ENCODE measurements around the gene TLNRD1. TPM values are rescaled to one million over a fixed set of nuclear protein-coding genes. Genes with fewer than 3 reads are reported as not detected.

The TLNRD1 gene
- total and polyA plus RNA-seq, 7 donors: 0.65 to 5.1 (median 2.6) TPM

DNA sequence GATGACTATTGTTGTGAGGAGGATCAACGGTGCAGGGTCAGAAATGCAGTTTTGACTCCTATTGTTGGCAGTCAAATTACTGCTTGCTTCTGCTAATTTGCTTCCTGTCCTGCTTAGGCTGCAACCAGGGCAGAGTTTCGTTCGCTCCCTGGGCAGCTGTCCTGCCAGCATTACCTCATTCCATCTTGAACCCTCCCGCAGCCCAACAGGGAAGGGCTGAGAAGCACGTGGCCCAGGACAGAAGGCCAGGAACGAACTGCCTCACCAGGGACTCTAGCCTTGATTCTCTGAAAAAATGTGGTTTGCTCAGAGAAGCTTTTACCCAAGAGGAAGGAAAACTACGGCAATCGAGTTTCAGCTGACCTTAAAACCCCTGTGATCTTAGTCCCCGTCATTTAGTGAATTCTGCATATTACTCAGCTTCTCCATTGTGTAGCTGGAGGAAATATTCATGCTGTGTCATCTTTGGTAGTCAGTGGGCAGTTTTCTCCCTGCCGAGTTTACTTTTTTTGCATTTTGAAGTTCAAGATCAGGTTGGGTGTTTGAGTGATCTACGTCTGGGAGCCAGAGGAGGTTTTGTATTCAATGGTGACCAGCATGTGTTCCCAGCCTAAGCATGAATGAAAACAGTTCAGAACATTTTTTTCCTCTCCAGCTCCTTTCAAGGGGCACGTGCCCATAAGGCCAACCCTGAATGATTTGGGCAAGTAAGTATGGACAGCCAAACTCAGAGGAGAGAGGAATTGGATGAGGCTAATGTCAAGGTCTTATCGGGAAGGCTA is 23.0 kb downstream of the TLNRD1 start:
- peak; percentile 55 to 91 (median 87) for ATAC-seq
- TF ChIP-seq CTCF (IDR thresholded peaks at IDR 0.05): no peak
- peak overlapping the region; percentile 71 for H3K27ac ChIP-seq
- H3K36me3 ChIP-seq (ENCODE audit: insufficient read depth in 1 of 2, low read depth in 1 of 2): no peaks in the 10 kb centered on the region
- WGBS, 3 donors: 21 to 31% (median 22%) methylated on average over 13 of the region's 13 CpGs
- no peak overlapping the region for H3K4me3 ChIP-seq
- intact Hi-C loops (cut with DNase I): no loop called here
- peak; percentile 85 to 90 for DNase-seq
- H3K4me1 ChIP-seq: peaks cover 10% of the 10 kb centered on the region
- no peaks in the 10 kb centered on the region for H3K9me3 ChIP-seq
- H3K27me3 ChIP-seq (ENCODE audit: insufficient read depth in 3 of 3, low read length in 2 of 3): no peaks in the 10 kb centered on the region

DNA sequence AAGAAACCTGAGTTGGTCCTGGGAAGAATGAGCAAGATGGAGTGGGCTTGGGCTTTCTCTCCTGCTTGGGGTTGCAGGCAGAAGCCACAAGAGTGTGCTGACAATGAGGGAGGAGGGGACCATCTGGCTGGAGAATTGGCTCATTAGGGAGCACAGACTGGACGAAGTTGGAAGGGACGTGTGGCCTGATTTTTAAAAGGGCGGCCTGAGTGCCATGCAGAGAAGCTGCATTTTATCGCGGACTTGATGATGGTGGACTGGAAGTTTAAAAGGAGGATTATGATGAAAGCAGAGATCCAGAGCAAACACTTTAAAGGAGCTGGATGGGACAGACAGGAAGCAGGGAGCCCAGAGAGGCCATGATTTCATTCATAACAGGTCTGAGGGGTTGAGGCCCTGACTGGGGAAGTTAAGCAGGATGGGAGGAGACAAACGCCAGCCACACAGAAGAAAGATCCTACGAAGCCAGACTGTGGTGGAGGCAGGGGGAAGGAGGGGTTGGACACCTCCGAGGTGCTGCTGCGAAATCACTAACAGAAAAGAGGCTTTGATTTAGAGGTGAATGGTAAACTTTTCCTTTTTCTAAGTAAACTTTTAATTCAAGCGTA is 23.6 kb downstream of the TLNRD1 start:
- H3K27ac ChIP-seq: peak overlapping the region; percentile 71
- WGBS, 3 donors: 79 to 83% (median 82%) methylated on average over 10 of the region's 10 CpGs
- H3K9me3 ChIP-seq: no peaks in the 10 kb centered on the region
- no peaks in the 10 kb centered on the region for H3K27me3 ChIP-seq (ENCODE audit: insufficient read depth in 3 of 3, low read length in 2 of 3)
- H3K36me3 ChIP-seq (ENCODE audit: insufficient read depth in 1 of 2, low read depth in 1 of 2): no peaks in the 10 kb centered on the region
- intact Hi-C loops (cut with DNase I): no loop called here
- H3K4me1 ChIP-seq: peaks cover 10% of the 10 kb centered on the region
- ATAC-seq (peak in 1 of 4 donors; percentile 20), DNase-seq (no peak)
- TF ChIP-seq CTCF (IDR thresholded peaks at IDR 0.05): no peak
- H3K4me3 ChIP-seq: no peak overlapping the region

GRCh38 chr15:81024936-81025335 is 24.2 kb downstream of the TLNRD1 start:
- TF ChIP-seq CTCF (IDR thresholded peaks at IDR 0.05): no peak
- Histone ChIP-seq H3K27me3 (ENCODE audit: insufficient read depth in 3 of 3, low read length in 2 of 3) (no peaks in the 10 kb centered on the region), H3K9me3 (no peaks in the 10 kb centered on the region), H3K36me3 (ENCODE audit: insufficient read depth in 1 of 2, low read depth in 1 of 2) (no peaks in the 10 kb centered on the region), H3K27ac (no peak overlapping the region), H3K4me3 (no peak overlapping the region), H3K4me1 (peaks cover 10% of the 10 kb centered on the region)
- WGBS, 3 donors: 95 to 96% (median 95%) methylated on average over 8 of the region's 8 CpGs
- intact Hi-C loops (cut with DNase I): no loop called here
- no peak for DNase-seq
- ATAC-seq: no peak

GRCh38 chr15:81025721-81026370 is 25.1 kb downstream of the TLNRD1 start:
- H3K4me1 ChIP-seq: peaks cover 10% of the 10 kb centered on the region

More at GRCh38 chr15:81025721-81026370, 25.1 kb downstream of the TLNRD1 start:
- H3K9me3 ChIP-seq: no peaks in the 10 kb centered on the region
- H3K27ac ChIP-seq: no peak overlapping the region
- H3K4me3 ChIP-seq: no peak overlapping the region
- DNase-seq: no peak
- WGBS, 3 donors: 67 to 72% (median 67%) methylated on average over 4 of the region's 4 CpGs
- ATAC-seq: no peak
- TF ChIP-seq CTCF (IDR thresholded peaks at IDR 0.05): no peak
- no peaks in the 10 kb centered on the region for H3K36me3 ChIP-seq (ENCODE audit: insufficient read depth in 1 of 2, low read depth in 1 of 2)
- H3K27me3 ChIP-seq (ENCODE audit: insufficient read depth in 3 of 3, low read length in 2 of 3): no peaks in the 10 kb centered on the region
- intact Hi-C loops (cut with DNase I): no loop called here
